K562 treated with DMSO at 1 percent for 4 hours (cell line): ENCODE data around the gene ACTR1A. TPM values are rescaled to one million over a fixed set of nuclear protein-coding genes. Genes with fewer than 3 reads are reported as not detected.

Experiments
- total RNA-seq: library from RNA; unstranded; fragments of 300-600 nt; gene quantifications from 2 replicates; pipeline ENCODE4 v1.2.3, GENCODE V29; 2022; ENCODE audit not compliant: insufficient read depth

The ACTR1A gene
- total RNA-seq = 38.2 and 39.1 TPM in 2 replicates

DNA sequence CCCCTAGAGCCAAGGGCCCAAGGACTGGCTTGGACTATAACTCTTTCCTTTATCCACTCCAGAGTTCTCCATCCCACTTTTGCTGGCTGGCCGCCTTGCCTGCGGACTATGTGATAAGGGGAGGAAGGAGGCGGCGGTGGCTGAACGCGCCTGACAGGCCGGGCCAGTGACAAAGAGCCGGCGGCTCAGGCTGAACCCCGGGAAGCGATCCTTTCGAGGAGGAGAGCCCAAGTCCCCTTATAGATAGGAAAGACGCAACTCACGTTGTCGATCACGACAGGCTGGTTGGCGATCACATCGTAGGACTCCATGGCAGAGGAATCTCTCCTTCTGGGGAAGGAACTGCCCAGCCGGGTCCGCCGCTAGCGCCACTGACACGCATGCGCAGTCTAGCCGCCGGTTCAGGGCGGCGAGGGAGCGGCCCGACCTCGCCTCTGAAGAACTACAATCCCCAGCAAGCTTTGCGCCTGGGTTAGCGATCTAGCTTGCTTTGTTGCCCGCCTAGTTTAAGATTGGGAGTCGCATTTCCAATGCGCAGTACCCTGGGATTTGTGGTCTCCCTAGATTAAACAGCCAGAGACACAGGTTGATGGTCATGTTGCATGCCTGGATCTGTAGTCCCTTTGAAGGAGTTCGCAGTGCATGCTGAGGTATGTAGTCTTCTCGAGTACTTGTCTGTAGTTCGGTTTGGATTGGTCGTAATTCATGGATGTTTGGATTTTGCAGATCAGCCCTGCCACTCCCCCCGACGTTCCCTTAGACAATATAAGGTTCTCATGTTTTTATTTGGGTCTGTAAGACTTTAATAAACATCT lies at the start of gene ACTR1A:
TSS of gene ACTR1A (minus strand) at position 376 of the 815 bp plus-strand sequence. CDS start at position 311, 65 bp downstream.

DNA sequence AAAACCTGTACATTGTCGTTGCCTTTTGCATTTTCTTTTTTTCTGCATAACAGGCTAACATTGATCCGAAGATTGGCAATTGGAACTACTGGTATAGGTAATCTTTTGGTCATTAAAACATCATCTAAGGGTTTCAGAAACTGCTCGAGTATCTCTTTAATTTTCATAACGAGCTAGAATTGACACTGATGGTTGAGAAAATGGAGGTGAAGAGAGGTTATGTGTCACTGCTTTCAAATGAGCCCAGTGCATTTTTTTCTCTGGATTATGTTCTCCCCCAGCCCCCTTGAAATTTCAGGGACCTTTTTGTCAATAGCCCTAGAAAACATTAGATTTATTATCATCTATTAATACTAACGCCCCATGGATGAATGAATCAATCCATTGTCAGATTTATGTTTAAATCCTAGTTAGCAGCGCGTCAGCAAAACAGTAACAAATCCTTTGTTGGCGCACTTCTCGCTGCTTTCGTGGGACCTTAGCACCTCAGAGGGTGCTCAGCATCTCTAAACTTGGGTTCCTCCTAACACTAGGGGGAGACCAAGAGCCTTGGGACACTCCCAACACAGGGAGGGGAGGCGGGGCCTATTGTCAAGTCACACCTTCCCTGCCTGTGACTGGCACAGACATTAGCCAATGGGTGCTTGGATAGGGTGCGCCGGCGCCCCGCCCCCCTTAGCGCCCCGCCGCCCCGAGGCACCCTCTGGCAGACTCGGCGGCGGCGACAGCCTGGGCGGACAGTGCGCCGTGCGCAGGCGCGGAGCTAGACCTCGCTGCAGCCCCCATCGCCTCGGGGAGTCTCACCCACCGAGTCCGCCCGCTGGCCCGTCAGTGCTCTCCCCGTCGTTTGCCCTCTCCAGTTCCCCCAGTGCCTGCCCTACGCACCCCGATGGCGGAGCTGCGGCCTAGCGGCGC lies 1.0 kb upstream of the ACTR1A start, which contains the start of gene SUFU:
TSS of gene SUFU (plus strand) at position 709 of the 915 bp plus-strand sequence. CDS start at position 890, 181 bp downstream.

DNA sequence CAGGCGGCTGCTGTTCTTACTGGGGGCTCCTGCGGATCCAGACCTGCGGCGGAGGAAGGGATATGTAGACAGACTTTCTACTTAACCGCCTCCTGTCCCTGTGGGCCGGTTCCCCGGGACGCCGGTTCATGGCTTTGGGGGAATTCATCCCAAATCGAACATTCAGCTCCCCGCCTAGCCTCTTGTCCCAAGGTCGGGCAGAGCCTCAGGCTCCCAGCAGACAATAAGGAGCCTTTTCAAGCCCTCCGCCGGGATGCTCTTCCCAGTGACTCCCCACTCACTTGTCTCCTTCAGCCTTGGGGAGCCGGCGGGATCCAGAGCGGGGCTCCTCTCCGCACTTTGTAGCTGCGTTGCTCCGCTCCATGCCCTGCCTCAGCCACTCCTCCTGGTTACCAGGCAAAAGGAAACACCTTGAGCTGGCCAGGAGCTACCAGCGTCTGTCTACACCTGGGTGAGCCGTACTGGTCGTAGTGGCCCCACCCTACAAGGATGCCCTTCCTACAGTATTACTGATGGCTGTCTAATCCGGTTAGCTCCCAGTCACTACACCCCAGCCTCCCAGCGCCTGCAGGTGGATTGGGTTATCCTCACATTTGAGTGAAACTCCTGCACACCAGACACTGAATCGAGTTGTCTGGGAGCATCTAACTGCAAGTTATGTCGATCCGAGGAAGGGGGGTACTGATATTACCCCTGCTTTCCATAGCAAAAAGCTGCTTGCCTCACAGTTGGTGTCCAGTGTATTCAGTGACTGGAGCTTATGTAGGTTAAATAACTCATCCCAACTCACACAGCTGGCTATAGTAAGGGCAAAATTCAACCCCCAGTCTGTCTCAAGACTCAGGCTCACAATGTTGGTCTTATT lies 51.2 kb downstream of the ACTR1A start, which contains the start of gene C10orf95:
TSS of gene C10orf95 (minus strand) at position 439 of the 865 bp plus-strand sequence. CDS start 450 bp downstream, outside the sequence.

DNA sequence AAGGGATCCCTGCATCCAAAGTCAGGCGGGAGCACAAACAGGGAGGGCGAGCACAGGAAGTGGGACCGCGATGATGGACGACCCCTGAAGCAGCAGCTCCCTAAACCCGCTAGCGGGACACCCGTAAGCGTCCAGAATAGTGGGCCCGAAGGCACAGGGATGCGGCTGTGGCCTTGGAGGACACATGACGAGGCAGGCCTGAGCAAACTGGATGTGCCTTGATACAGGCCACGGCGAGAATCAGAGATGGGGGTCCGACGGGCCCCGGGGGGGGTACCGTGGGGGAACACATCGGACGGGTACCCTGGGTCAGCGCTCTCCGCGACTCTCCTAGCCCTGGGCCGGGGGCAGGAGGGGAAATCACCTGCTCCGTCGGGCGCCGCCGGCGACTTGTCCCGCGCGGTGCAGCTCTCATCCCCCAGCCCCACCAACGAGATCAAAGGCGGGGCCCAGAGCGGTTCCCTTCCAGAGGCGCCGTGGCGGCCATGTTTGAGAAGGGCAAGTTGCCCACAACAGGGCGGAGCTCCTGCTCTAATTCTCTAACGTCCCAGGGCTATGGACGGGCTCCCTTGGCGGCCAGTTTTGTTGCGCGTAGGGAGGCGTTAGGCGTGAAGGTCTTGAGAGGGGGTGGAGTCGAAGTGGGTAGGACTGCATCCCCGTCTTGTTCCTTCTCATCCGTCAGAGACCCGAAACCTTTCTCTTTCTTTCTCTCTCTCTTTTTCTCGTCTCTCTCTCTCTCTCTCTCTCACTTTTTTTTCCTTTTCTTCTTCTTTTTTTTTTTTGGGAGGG lies 70.2 kb downstream of the ACTR1A start, which contains the start of gene CUEDC2:
TSS of gene CUEDC2 (minus strand) at position 413 of the 789 bp plus-strand sequence. CDS start 7,386 bp downstream, outside the sequence.

Other genes starting within 250 kb of the ACTR1A start
- 29.1 and 31.6 TPM in 2 replicates for gene NFKB2, start 107.0 kb downstream of the ACTR1A start, total RNA-seq
- gene PSD, start 83.9 kb downstream of the ACTR1A start, total RNA-seq = 0.97 TPM in 1 of 2 replicates, not detected in the other
- gene FBXL15, start 81.9 kb downstream of the ACTR1A start, total RNA-seq = 21.7 and 23.8 TPM in 2 replicates
- 35.2 and 40.7 TPM in 2 replicates for gene CUEDC2, start 70.1 kb downstream of the ACTR1A start, total RNA-seq
- gene C10orf95, start 51.2 kb downstream of the ACTR1A start, total RNA-seq = 1.2 and 2.7 TPM in 2 replicates
- 8.2 and 9.7 TPM in 2 replicates for gene SUFU, start 1.3 kb upstream of the ACTR1A start, total RNA-seq
- 16.8 and 18.5 TPM in 2 replicates for gene TRIM8, start 141.8 kb upstream of the ACTR1A start, total RNA-seq
- 3.8 and 4.1 TPM in 2 replicates for gene ARL3, start 211.7 kb upstream of the ACTR1A start, total RNA-seq
- 2.2 and 3.3 TPM in 2 replicates for gene SFXN2, start 211.9 kb upstream of the ACTR1A start, total RNA-seq
- gene WBP1L, start 241.2 kb upstream of the ACTR1A start, total RNA-seq = 19.5 and 21.1 TPM in 2 replicates